Endothelial cell of umbilical vein (primary cell): ENCODE measurements around the gene APBA2. TPM values are rescaled to one million over a fixed set of nuclear protein-coding genes. Genes with fewer than 3 reads are reported as not detected.

Source experiments
- BruUV-seq: library from RNA; stranded (reverse); fragments of 400-500 nt; replicated peaks from 2 replicates; lab custom pipeline; 2021; lab: Mats Ljungman, UMichigan
- CTCF ChIA-PET: fragments of 300-600, 350-600 bp; sonication (Branson Sonifier 250); formaldehyde crosslinking; loops from one replicate; lab custom pipeline; 2021; ENCODE audit warnings: antibody characterized with exemption, inconsistent platforms; lab: Charles Lee
- POLR2A ChIA-PET: fragments of 300-600, 350-600 bp; sonication (Branson Sonifier 250); formaldehyde crosslinking; loops from one replicate; lab custom pipeline; 2021; ENCODE audit warnings: antibody characterized with exemption, inconsistent platforms; lab: Charles Lee
- DNase-seq: peaks from one replicate; pipeline ENCODE4 v3.0.0-alpha.2; 2011; ENCODE audit warnings: low read depth, low spot score
- FAIRE-seq: peaks from 2 replicates; lab custom pipeline; 2011; peaks lifted over from hg19 to GRCh38; lab: Jason Lieb, UNC
- H2AFZ ChIP-seq: 2 replicates; pipeline ENCODE4 v1.6.0; 2012; ENCODE audit warnings: low read depth, low read length, control low read depth, inconsistent platforms
- H3K27ac ChIP-seq: 2 replicates; pipeline ENCODE4 v1.5.1; 2011; ENCODE audit warnings: low read depth, mild to moderate bottlenecking, control low read depth, low read length, moderate library complexity; ENCODE audit not compliant: insufficient read depth
- H3K27me3 ChIP-seq, 2 experiments: 2 replicates each; pipeline versions ENCODE4 v1.6.0 to v1.6.1; 2011; ENCODE audit warnings: low read length in 2 of 2, mixed read lengths in 1 of 2; ENCODE audit not compliant: control insufficient read depth in 2 of 2, insufficient read depth in 2 of 2
- H3K36me3 ChIP-seq, 2 experiments: 2 replicates in 1 of 2; 3 replicates in 1 of 2; pipeline ENCODE4 v1.5.1; 2011; ENCODE audit warnings: low read length in 2 of 2, mild to moderate bottlenecking in 1 of 2, moderate library complexity in 1 of 2; ENCODE audit not compliant: control insufficient read depth in 2 of 2, insufficient read depth in 2 of 2; ENCODE audit errors: extremely low read depth in 1 of 2
- H3K4me1 ChIP-seq: 3 replicates; pipeline ENCODE4 v1.5.1; 2011; ENCODE audit warnings: mild to moderate bottlenecking, low read length; ENCODE audit not compliant: control insufficient read depth, insufficient read depth; ENCODE audit errors: extremely low read depth
- H3K4me2 ChIP-seq: 2 replicates; pipeline ENCODE4 v1.6.1; 2011; ENCODE audit warnings: low read length, control low read depth, mixed read lengths; ENCODE audit not compliant: insufficient read depth
- H3K4me3 ChIP-seq, 3 experiments: fragments of 200-600 bp in 1 of 3; sonication (generic), shearing (Covaris generic) in 1 of 3; replicated peaks in 1 of 3; 2 replicates each; pipeline ENCODE4 v1.5.1; 2011 to 2016; ENCODE audit warnings: control low read depth in 3 of 3, low read length in 3 of 3, mild to moderate bottlenecking in 2 of 3, inconsistent platforms in 1 of 3, low read depth in 1 of 3, moderate library complexity in 1 of 3; ENCODE audit not compliant: insufficient read depth in 1 of 3
- H3K79me2 ChIP-seq: 2 replicates; pipeline ENCODE4 v1.6.0; 2012; ENCODE audit warnings: low read length, inconsistent platforms; ENCODE audit not compliant: control insufficient read depth, insufficient read depth
- H3K9ac ChIP-seq: replicated peaks from 2 replicates; pipeline ENCODE3; 2011; ENCODE audit warnings: low read length, control low read depth; ENCODE audit not compliant: insufficient read depth; ENCODE audit errors: extremely low read depth
- H3K9me1 ChIP-seq: replicated peaks from 3 replicates; pipeline ENCODE4 v1.6.0; 2011; ENCODE audit warnings: mild to moderate bottlenecking, low read length; ENCODE audit not compliant: control insufficient read depth, insufficient read depth; ENCODE audit errors: extremely low read depth
- H3K9me3 ChIP-seq: replicated peaks from 2 replicates; pipeline ENCODE4 v1.5.1; 2012; ENCODE audit warnings: low read length, inconsistent platforms; ENCODE audit not compliant: control insufficient read depth, insufficient read depth
- H4K20me1 ChIP-seq: replicated peaks from 2 replicates; pipeline ENCODE3; 2011; ENCODE audit warnings: mild to moderate bottlenecking, low read length; ENCODE audit not compliant: control insufficient read depth, insufficient read depth; ENCODE audit errors: extremely low read depth
- FOS ChIP-seq: IDR thresholded peaks from 2 replicates; pipeline ENCODE4 v1.6.1; 2011; ENCODE audit warnings: mild to moderate bottlenecking, low read length, moderate library complexity, borderline replicate concordance; ENCODE audit not compliant: insufficient read depth
- JUN ChIP-seq: IDR thresholded peaks from 2 replicates; pipeline ENCODE4 v1.6.1; 2011; ENCODE audit warnings: borderline replicate concordance, low read depth; ENCODE audit not compliant: insufficient read length, insufficient read depth
- MYC ChIP-seq: IDR thresholded peaks from one replicate; pipeline ENCODE4 v1.6.1; 2011; ENCODE audit warnings: mild to moderate bottlenecking, low read depth, low read length
- POLR2AphosphoS5 ChIP-seq: IDR thresholded peaks from 2 replicates; pipeline ENCODE4 v1.6.1; 2012; ENCODE audit warnings: low read depth, mild to moderate bottlenecking, control low read depth, low read length, moderate library complexity; ENCODE audit not compliant: insufficient read depth
- dilution Hi-C: fragments of 300-500 bp; cut with MboI; formaldehyde crosslinking; loops from one replicate; pipeline ENCODE4 v1.15.0; 2019; ENCODE audit warnings: low sequenced_read_pairs; ENCODE audit not compliant: extremely low pct_ligation_motif_present
- intact Hi-C: fragments of 100-400 bp; cut with micrococcal nuclease; formaldehyde crosslinking; loops from one replicate; pipeline ENCODE4 v1.10.0; 2022
- polyA plus RNA-seq, 4 experiments: library from polyadenylated mRNA; depleted of rRNA in 3 of 4; stranded (reverse) in 3 of 4; unstranded in 1 of 4; fragments of >200 nt; gene quantifications; 2 replicates each; pipeline versions ENCODE4 v1.2.1 to v1.2.3, GENCODE V29; 2011 to 2012; ENCODE audit warnings: missing spikeins in 1 of 4
- total RNA-seq: library from RNA; stranded (reverse); gene quantifications from 2 replicates; pipeline ENCODE4 v1.2.3, GENCODE V29; 2021

The APBA2 gene
- total and polyA plus RNA-seq, 2 donors (not counting 3 experiments of a cell fraction or from before 2014, with no cell fraction given), result 5.7 to 11.1 TPM

DNA sequence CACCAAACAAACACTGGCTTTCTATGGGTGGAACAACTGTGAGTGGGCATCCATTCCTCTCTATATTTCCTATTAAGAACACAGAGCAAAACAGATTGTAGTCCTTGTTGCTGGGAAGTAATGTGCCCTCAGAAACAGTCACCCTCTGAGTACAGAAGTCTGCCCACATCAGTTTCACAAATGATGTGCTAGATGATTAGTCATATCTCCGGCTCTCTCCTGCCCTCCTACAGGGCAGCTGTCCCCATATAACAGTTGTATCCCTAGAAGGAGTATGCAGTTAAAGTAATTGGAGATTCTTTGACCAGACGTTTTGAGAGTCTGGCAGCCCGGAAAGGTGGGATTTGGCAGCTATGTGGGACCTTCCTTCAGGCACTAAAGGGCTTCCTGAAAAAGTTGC is 159.9 kb downstream of the APBA2 start:
- no peaks in the 10 kb centered on the region for H3K36me3 ChIP-seq
- H3K9me3 ChIP-seq, result no peaks in the 10 kb centered on the region
- no peak for FAIRE-seq
- no peak for TF ChIP-seq POLR2AphosphoS5
- peak; percentile 5 for TF ChIP-seq FOS
- no peak overlapping the region for H3K4me3 ChIP-seq
- dilution Hi-C loops (no loop called here), intact Hi-C loops (no loop called here)
- no peaks in the 10 kb centered on the region for H3K27me3 ChIP-seq
- no peaks in the 10 kb centered on the region for H4K20me1 ChIP-seq
- CTCF ChIA-PET, result no interaction called here
- no peaks in the 10 kb centered on the region for H3K4me1 ChIP-seq
- H3K9ac ChIP-seq, result no peak overlapping the region
- no TSS peak for BruUV-seq
- no peaks in the 10 kb centered on the region for H3K79me2 ChIP-seq
- no peaks in the 10 kb centered on the region for H3K9me1 ChIP-seq
- POLR2A ChIA-PET, result no interaction called here
- no peak for DNase-seq
- no peak overlapping the region for H3K4me2 ChIP-seq
- no peak overlapping the region for H3K27ac ChIP-seq
- no peak overlapping the region for H2AFZ ChIP-seq

GRCh38 chr15:29046281-29046810 is 160.6 kb downstream of the APBA2 start:
- H2AFZ ChIP-seq, result no peak overlapping the region
- H3K27ac ChIP-seq, result no peak overlapping the region
- intact Hi-C loops (no loop called here), dilution Hi-C loops (no loop called here)
- no peak overlapping the region for H3K4me3 ChIP-seq
- H3K79me2 ChIP-seq, result no peaks in the 10 kb centered on the region
- H3K4me2 ChIP-seq, result no peak overlapping the region
- no peaks in the 10 kb centered on the region for H3K9me3 ChIP-seq
- DNase-seq (no peak), FAIRE-seq (no peak)
- no peaks in the 10 kb centered on the region for H3K9me1 ChIP-seq
- no peaks in the 10 kb centered on the region for H4K20me1 ChIP-seq
- no peak overlapping the region for H3K9ac ChIP-seq
- TF ChIP-seq JUN (no peak), MYC (no peak)
- BruUV-seq, result no TSS peak
- H3K27me3 ChIP-seq, result no peaks in the 10 kb centered on the region
- ChIA-PET CTCF (no interaction called here), POLR2A (no interaction called here)
- no peaks in the 10 kb centered on the region for H3K36me3 ChIP-seq
- H3K4me1 ChIP-seq, result no peaks in the 10 kb centered on the region
